Activated CD4-positive, alpha-beta T cell treated with anti-CD3 and anti-CD28 coated beads, Interleukin-2, amount 50 U/mL, for 16 hours (primary cell): ENCODE data around the gene HGF.
"Not testable (repeated sequence)": the region's sequence is repeated elsewhere in the genome, so short reads cannot be mapped to it uniquely, and the experiment has no call there.

Experiments
- DNase-seq: peaks from one replicate; pipeline ENCODE4 v3.0.0-alpha.2; 2020

HGF gene

DNA sequence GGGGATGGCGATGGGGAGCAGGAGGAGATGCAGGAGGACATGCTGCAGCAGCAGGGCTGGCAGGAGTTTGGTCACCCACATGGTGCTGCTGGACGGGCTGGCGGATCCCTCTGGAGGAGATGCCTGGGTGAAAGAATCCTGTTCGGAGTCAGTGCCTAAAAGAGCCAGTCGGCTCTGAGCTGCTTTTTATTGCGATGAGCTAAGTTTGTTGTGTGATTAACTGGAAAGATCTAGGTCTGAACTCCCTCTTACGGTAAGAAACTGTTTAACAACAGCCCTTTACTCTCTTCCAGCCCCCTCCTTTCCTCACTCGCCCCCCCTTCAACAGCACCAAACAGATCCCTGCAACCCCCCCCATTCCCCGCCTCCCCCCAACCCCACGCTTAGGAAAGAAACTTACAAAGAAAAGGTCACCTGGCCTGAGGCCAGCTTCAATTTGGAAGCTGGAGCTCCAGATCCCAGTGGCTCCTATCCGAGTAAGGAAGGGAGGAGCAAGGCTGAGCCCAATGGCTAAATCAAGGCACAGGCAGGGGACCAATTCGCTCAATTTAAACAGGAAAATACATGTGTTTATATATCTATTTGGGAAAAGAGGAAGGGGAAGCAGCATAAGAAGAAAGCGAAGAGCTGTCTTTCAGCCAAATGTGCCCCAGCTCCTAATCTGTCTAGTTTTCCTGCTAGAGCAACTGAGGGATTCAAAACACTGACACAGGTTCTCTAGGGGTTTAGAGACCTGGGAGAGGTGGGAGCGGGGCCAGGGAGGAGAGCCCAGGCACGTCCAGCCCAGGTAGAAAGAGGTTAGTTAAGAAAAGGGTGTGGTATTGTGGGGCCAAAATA, at the start of gene HGF:
HGF (minus strand) TSS at position 157 of the 837 bp plus-strand sequence; CDS start at position 81, 76 bp downstream.
- no peak for DNase-seq

DNA sequence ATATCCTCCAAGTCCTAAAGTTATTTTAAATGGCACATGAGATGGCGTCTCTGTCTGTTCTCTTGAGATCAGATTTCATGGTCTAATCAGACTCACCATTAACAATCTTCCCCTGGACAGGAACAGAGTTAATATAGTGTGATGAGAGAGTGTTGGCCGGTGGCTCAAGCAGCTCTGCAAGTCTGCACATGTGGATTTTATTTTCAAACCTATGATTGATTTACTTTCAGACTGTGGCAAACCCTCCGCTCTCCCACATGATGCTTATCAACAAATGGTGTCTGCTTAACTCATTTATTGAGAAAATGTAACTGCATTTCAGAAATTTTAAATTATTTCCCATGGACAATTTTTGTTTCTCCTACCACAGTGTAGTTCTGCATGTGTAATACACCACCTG, 46.5 kb upstream of the HGF start:
- no peak for DNase-seq

DNA sequence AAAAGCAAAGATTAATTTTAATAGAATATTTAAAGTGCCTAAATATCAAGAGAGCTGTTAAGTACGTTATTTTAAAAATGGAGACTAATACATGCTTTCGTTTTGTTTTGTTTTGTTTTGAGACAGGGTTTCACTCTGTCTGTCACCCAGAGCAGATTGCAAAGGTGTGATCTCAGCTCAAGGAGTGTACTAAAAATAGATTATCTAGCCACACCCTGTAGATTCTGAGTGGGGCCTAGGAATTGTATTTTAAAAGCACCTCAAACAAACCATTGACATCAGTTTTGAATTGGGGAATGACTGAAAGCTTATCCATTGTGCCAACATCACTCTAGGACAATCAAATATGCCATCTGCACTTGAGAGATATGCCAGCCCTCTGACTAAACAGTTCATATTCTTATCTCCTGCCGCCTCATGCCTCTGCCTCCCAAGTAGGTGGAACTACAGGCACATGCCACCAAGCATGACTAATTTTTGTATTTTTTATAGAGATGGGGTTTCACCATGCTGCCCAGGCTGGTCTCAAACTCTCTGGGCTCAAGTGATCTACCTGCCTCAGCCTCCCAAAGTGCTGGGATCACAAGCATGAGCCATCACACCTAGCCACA, 43.1 kb upstream of the HGF start:
- DNase-seq = not testable (repeated sequence)

DNA sequence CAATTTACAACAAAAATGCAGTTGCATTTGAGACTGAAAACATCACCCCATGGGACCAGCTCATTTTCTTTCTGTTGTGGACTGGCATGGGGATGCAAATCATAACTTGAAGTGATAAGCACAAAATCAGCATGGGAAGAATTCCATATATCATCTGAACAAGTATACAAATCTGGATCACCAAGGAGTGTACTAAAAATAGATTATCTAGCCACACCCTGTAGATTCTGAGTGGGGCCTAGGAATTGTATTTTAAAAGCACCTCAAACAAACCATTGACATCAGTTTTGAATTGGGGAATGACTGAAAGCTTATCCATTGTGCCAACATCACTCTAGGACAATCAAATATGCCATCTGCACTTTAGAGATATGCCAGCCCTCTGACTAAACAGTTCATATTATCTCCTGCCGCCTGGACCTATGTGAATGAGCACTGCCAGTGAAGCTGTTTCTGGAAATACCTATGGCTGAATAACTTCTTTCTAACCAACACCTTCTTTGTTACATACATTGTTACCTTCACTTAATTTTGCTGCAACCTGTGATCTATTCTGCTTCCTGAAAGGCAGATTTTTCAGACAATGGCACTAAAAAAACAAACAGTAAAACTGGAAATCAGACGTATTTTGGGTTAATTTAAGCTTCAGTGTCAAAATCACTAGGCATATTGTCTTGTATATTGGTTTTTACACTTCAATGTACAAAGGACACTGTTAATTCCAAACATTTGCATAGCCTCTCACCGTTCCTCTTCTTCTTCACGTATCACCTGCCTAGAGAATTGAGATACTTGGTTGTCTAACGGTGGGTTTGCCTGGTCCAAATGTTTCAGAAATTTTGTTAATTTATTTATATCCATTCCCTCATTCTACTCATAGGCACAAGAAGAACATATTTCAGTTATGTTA, 42.4 kb upstream of the HGF start:
- DNase-seq = no peak

DNA sequence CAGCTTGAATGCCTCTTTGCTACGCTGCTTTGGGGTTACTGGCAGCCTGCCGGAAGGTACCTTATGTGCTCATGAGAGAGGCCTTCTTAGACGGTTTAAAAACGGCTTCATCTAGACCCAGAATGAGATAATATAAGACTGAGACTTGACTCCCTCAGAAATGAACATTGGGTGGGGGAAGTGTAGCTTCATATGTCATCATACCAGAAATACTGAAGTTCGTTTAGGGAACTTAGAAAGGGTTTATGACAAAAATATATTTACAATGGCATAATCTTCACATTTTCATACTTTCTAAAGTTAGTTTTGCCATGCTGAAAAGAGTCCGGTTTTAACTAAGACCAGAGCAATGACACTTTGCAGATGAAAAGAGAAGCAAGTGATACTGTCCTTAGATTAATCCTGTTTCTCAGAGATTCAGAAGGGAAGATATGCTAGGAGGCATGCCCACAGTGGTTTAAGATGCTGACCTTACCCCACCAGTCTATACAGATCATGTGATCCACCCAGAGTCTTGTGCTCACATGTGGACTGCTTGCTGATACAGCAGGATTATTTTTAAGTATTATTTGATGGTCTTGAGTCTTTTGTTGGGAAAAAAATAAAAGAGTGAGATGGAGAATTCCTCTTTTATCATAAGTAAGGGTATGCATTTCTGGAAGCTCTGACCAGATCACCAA, 40.8 kb upstream of the HGF start:
- DNase-seq = no peak

DNA sequence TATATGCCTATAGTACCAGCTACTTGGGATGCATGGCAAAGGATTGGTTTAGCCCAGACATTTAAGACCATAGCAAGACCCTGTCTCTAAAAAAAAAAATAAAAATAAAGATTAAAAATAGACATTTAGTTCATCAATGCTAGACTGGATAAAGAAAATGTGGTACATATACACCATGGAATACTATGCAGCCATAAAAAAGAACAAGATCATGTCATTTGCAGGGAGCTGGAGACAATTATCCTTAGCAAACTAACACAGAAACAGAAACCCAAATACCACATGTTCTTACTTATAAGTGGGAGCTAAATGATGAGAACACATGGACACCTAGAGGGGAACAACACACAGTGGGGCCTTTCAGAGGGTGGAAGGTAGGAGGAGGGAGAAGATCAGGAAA, 38.5 kb upstream of the HGF start:
- DNase-seq = not testable (repeated sequence)

DNA sequence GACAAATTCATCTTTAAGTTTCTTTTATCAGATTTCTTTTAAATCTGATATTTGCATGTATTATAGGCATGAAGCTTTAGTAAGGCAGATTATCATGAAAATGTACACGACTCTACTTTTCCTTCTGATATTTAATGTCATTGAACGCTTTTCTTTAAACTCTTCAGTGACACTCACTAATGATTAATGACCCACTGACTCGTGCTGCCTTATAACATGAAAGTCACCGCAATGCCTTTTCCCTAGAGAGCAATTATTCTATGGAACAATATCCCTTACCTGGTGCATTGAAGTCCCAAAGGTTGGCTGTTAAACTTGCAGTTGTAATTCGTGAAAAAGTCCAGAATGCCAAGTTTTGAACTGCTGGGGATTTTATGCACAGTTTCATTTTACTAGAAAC, 33.4 kb upstream of the HGF start:
- no peak for DNase-seq

DNA sequence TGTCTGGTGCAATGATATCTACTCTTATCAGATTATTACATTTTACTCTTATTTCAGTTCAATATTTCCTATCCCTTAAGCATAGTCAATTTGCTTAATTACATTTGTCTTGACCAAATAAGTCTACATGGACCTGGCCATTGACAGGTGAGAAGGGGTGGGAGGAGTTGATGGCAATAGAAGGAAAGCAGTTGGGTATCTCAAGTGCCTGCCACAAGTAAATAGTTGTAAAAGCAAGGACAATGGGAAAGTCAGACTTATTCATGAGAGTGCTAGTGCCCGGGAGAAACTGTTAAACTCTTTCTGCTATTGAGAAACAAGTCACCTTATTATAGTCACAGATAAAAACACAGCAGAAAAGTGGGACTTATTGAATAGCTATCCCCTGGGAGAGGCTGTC, 32.4 kb upstream of the HGF start:
- DNase-seq = no peak

DNA sequence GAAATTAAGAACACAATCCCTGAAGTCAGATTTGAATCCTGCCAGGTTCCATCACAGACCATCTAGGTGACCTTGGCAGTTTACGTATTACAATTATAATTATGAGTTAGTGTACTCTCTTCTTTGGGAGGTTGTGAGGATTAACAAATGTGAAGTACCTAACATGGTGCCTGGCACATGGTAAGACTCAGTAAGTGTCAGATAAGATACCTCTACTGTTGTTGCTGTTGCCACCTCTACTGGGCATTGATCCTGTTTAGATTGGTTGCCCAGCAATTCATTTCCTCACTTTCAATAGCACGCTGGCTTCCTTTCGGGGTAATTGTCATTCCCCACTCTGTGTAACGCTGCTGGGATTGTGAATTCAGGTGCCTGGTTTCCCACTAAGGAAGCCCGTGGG, 31.7 kb upstream of the HGF start:
- no peak for DNase-seq

DNA sequence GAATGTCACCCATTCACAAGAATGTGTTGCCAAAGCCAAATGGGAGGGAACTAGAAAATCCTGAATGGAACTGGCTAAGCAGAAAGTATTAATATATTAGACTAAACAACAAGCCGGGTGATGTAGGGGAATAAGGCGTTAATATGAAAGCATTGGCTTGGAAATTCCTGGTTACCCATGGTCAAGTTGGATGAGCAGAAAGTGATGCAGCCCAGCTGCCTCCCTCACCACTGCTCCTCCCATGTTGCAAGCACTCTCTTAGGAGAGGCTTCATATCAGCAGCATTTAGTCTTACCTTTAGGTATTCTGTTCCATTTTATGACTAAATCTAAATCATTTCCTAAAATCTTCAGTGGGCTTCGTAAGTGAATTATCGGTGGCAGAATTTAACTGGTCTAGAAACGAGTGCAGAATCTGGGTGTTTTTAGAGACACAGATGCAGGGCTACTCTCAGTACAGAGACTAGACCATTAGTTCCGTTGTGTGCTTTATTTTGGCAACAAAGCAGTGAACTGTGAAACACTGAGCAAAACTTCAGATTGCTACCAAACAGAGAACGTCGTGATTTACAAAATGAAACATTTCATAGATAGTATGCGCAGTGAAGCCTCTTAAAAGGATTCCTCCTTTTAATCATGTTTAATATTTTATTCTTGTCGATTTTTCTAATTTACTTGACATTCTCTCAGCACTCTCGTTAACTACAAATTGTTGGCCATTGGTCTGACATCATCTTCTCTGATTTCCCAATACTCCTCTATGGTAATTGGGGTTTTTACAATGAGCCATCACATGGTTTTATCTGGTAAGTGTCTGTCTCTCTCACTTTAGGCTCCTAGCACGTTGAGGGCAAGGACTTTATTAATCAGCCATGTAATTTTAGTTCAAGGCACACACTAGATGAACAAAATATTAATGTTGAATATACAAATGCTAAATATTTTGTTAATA, 22.0 kb upstream of the HGF start:
- DNase-seq = no peak

DNA sequence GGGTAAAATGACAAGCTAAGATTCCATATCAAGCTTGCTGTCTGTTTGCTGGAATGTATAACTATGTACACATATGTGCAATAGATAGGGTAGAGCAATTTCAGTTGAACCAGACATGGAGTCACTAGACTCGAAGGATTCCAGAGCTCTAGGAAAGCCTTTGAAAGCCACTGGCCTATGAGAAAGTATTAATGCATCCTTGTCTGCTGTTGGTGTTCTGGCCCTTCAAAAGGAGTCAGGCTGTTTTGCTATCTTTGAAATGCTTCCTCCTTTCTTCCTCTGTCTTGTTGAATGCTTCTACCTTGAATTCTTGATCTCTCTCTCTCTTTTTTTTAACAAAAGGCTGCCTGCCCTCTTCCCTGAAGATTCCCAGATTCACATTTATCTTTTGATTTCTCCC, 20.8 kb upstream of the HGF start:
- no peak for DNase-seq

DNA sequence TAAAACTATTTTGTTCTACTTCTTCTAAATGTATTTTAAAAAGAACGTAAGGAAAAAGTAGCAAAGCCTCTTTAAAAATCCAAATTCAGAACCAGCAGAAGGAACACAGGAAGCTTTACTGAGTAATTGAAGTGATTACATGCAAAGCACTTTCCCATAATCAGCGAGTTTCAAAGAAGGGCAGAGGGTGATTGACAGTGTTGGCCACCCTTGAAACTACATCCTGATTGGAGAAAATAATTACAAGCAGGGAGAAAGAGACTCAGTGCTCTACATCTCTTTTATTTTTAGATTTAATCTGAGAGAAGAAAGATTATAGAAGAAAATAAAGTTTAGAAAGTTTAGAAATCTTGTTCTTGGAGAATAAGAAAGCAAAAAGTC, 20.3 kb upstream of the HGF start:
- DNase-seq = no peak

DNA sequence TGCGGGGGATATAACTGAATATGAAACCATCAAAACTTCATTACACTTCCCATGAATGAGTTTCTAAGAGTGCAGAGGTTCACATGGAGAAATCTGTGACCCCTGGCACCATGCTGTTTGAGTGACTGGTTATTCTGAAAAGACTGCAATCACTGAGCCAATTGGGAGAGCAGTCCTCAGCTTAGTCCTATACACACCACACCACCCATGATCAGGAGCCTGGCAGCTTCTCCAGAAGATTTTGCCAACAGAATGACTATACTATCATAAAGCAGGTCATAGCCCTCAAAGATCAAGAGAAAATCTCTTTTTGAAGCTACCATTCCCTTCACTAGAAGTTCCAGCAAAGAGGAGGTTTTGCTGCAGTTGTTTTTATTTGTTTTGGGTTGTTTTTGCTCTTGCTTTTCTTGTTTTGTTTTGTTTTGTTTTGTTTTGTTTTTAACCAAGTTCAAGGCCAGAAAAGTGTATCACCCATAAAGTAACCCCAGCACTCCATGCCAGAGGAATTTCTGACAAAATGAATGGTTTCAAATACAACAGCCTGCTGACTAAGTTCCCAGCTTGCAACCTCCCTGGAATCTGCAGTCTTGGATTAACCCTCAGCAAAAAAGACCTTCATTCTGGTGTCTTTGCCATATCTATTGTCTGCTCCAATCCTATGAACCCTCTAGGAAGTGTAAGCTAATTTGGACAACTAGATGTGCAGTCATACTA, 19.7 kb upstream of the HGF start:
- DNase-seq = no peak

DNA sequence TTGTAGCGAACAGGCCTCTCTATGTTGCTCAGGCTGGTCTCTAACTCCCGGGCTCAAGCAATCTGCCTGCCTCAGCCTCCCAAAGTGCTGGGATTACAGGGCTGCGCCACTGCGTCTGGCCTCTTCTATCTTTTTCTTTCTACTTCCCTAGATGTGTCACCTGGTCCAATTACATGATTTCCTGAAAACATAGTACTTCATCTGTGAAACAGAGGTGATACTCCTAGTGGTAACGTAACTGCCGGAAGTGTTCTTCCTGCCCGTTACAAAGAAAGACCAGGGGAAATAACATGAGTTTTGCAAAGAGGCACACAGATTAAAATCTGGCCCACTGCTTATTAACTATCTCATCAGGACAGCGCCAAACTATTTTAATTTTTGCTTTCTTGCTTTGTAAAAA, 18.4 kb upstream of the HGF start:
- DNase-seq = no peak

DNA sequence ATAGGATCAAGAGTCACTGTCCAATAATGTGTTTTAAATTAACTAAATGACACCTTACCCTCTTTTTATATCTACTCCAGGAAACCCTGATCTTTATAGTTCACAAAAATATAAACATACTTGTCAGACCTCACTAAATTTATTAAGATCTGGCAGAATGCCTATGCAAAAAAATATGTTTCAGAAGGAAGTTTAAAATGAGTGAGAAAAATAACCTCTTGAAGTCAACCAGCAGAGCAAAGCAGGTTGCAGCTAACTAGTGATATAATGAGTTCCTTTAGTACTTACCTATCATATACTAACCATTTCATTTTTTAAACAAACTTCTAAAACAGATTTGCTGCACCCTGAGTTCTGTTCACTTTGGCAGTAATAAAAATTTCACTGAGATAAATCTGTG, 14.0 kb upstream of the HGF start:
- no peak for DNase-seq

DNA sequence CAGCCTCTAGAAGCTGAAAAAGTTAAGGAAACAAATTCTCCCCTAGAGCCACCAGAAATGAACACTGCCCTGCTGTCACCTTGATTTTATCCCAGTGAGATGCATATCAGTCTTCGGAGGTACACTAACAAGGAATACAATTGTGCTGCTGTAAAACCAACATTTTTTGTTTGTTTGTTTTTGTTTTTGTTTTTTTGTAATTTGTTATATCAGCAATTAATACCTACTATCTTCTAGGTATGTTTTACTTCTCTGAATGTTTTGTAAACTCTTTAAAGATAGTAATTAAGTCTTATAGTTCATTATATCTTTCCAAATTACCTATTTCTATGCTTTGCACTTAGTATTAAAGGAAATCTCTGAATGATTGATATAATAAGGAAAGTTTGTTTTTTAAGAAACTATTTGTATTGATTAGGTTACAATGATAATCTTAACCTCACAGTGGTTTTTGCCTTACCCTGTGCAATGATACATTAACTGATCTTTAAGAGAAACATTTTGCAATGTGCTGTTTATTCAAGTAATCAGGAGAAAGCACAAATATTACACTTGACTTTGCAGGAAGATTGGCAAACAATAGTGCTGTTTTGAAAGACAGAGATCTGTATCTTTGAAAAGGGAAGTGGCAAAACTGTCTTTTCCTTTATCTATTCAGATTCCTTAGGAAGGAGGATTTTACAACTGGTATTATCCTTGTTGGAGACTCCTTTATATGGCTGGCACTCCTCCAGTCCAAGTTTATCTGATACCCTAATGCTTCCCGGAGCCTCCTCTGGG, 11.3 kb upstream of the HGF start:
- no peak for DNase-seq

DNA sequence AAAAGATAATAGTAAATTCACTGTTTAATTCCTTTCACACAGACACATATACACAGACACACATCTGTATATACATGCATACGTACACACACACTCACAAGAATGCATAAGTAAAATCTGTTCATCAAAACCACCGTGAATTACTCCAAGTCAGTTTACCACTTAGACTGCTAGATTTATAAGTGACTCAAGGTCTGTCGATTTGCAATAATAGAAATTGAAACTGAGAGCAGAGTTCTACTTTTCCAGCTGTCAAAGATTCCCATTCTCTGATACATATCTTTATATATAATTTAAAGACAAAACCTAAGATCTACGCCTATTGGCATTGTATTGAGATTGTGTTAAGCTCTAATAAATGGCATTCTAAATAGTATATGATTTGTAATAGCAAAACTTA, 9.9 kb upstream of the HGF start:
- DNase-seq = no peak

DNA sequence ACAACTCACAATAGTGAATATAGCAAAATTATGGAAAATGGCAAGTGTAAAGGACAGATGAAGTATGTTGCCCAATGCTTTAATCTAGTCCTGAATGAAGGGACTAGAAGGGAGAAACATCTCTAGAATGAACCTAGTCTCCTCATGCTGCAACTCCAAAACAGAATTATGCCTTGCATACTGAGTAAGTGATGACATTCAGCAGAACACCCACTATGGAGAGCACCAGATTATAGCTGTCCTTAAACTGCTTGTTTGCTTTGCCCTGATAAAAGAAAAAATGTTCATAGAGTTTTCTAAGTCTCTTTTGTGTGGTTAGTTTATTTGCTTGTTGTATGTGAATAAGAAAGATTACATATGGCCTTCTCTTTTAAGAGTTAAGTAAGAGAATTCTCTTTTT, 7.8 kb upstream of the HGF start:
- DNase-seq = no peak

DNA sequence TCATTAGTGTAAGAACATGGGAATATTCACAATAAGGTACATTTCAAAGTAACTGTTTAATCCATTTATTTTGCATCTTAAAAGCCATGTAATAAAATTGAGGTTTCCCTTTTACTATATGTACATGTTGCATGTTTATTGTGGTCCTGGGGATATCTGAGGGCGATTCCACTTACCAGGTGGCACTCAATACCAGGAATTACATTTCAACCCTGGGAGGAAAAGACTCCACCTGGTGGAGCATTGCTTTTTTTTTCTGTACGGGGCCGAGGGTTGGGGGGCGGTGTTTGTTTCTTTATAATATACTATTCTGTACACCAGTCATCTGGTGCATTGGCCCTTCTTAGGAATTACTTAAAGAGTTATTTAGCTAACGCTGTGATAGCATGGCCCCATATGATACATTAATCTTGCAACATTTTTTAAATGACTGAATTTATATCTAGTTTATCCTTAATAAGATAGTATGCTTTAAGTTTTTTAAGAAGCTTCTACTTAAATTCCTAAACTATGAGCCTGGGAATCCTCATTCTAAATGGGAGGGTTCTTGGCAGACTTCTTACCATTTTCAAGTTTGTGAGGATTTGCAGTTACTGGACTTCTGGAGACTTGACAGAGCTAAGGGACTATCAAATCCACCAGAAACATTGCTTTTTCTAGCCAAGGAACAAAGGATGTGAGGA, 7.2 kb upstream of the HGF start:
- no peak for DNase-seq

DNA sequence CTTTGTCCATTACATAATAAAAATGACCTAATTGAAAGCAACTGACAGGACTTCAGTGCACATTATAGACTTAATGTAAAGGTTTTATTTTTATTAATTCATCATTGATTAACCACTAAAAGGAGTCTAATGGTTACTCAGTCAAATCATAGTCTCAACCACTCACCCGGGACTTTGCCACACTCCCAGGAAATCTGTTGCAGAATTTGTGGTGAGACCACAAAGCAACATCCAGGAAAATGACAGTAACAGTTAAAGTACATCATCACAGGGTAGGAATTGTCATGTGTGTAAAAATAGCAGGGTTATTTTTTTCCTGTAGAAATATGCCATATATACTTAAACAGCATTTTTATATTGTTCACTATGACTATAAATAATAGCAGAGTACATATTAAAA, 6.3 kb upstream of the HGF start:
- no peak for DNase-seq
